SK-N-MC (cell line): ENCODE data around the gene EXO1.
"Not testable (repeated sequence)": the region's sequence is repeated elsewhere in the genome, so short reads cannot be mapped to it uniquely, and the experiment has no call there.

Source experiments
- DNase-seq: peaks from one replicate; pipeline ENCODE4 v3.0.0-alpha.2; 2011; ENCODE audit warnings: low read depth, low spot score
- H3K27ac ChIP-seq: fragments of 200-600 bp; sonication (generic); 2 replicates; pipeline ENCODE4 v1.5.1; 2016; ENCODE audit warnings: mixed run types
- H3K36me3 ChIP-seq: fragments of 200-600 bp; sonication (generic); 2 replicates; pipeline ENCODE4 v1.6.1; 2017; ENCODE audit warnings: antibody characterized with exemption, low read length, mixed read lengths; ENCODE audit not compliant: insufficient read depth
- H3K4me3 ChIP-seq: fragments of 200-600 bp; sonication (generic); 2 replicates; pipeline ENCODE4 v1.5.1; 2016
- H3K9ac ChIP-seq: fragments of 200-600 bp; sonication (generic); 2 replicates; pipeline ENCODE4 v1.8.0; 2017; ENCODE audit warnings: mixed run types, mixed read lengths; ENCODE audit not compliant: insufficient read length
- H3K9me3 ChIP-seq: fragments of 200-600 bp; sonication (generic); 2 replicates; pipeline ENCODE4 v1.6.1; 2017; ENCODE audit warnings: low read depth, mild to moderate bottlenecking, antibody characterized with exemption, low read length, moderate library complexity, mixed read lengths
- EZH2 ChIP-seq: fragments of 200-600 bp; sonication (generic); IDR thresholded peaks from one replicate; pipeline ENCODE4 v1.6.1; 2017; ENCODE audit warnings: antibody characterized with exemption
- FOXP2 ChIP-seq: optimal IDR thresholded peaks from 2 replicates; pipeline ENCODE3; 2011; ENCODE audit warnings: mild to moderate bottlenecking, moderate library complexity; ENCODE audit not compliant: insufficient read depth; ENCODE audit errors: extremely low read length, control extremely low read depth
- POLR2AphosphoS5 ChIP-seq: IDR thresholded peaks from 2 replicates; pipeline ENCODE4 v1.6.1; 2012; ENCODE audit warnings: mild to moderate bottlenecking, low read depth, low read length, borderline replicate concordance

EXO1 gene

DNA sequence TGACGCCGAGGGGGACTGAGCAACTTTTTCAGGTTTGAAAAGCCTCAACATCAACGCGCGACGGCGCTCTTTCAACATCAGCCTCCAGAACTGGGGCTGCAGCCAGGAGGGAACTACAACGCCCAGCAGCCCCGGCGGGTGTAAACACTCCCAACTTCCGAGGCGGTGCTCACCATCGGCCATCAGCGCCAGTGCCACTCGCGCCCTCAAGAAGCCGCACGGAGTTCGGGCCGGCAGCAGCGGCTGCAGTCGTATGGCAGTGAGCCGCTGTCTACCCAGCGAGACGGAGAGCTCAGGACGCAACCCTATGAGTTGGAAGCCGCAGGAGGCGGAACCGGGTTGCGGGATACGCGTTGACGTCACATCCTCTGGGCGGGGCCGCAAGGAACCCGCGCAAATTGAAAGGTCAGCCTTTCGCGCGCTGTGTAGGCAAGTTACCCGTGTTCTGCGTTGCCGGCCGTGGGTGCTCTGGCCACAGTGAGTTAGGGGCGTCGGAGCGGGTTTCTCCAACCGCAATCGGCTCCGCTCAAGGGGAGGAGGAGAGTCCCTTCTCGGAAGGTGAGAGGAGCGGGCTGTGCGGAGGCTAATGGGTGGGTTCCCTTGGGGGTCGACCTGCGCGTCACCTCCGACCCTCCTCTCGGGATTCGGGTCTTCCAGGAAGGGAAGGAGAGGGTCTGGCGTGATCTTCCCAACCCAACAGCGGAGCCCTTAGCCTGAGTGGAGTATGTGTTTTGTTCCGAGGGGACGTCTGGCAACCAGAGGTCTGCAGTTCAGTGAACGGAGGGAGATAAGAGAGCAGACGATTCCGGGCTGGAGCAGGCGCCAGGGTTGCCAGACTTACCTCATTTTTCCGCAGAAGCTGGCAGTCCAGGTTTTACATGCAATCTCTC is at the start of gene EXO1:
Gene EXO1, plus strand, starts transcription at position 409 of the 890 bp plus-strand sequence. CDS start 2,222 bp downstream, outside the sequence.
- H3K9me3 ChIP-seq: no peaks in the 10 kb centered on the region
- peak within 1 kb of the TSS; percentile 87 for H3K9ac ChIP-seq
- peak within 1 kb of the TSS; percentile 97 for H3K27ac ChIP-seq

GRCh38 chr1:241799416-241799815 is 48.6 kb upstream of the EXO1 start:
- no peak for TF ChIP-seq FOXP2
- no peak for TF ChIP-seq EZH2
- no peak for TF ChIP-seq POLR2AphosphoS5
- no peaks in the 10 kb centered on the region for H3K9me3 ChIP-seq
- DNase-seq: no peak
- H3K27ac ChIP-seq: no peak overlapping the region
- H3K9ac ChIP-seq: no peak overlapping the region
- no peaks in the 10 kb centered on the region for H3K36me3 ChIP-seq
- no peak overlapping the region for H3K4me3 ChIP-seq

More for the DNA sequence above, at the start of gene EXO1:
- peak within 1 kb of the TSS; percentile 99 for H3K4me3 ChIP-seq
- TF ChIP-seq POLR2AphosphoS5 (peak; percentile 94), EZH2 (no peak), FOXP2 (peak; percentile 83)
- H3K36me3 ChIP-seq: peaks cover 37% of the 10 kb centered on the region
- peak; percentile 56 for DNase-seq

GRCh38 chr1:241800640-241801039 is 47.4 kb upstream of the EXO1 start:
- Histone ChIP-seq H3K36me3 (no peaks in the 10 kb centered on the region), H3K27ac (no peak overlapping the region), H3K9me3 (no peaks in the 10 kb centered on the region), H3K9ac (no peak overlapping the region), H3K4me3 (no peak overlapping the region)
- no peak for DNase-seq
- no peak for TF ChIP-seq EZH2
- no peak for TF ChIP-seq FOXP2
- TF ChIP-seq POLR2AphosphoS5: no peak

DNA sequence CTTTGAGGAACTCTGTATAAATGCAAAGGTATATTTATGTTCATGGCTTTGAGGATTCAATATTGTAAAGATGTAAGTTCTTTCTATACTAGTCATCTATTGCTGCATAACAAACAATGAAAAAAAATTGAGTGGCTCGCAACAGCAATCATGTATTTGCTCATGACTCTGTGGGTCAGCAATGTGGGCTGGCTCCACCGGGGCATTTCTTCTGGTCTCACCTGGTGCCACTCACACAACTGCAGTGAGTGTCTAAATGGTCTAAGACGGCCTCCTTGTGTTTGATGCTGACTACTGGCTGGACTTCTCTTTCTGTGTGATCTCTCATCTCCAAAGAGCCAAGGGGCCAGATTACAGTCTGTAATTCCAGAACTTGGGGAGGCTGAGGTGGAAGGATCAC is 45.1 kb upstream of the EXO1 start:
- no peaks in the 10 kb centered on the region for H3K9me3 ChIP-seq
- DNase-seq: no peak
- H3K9ac ChIP-seq: no peak overlapping the region
- H3K4me3 ChIP-seq: no peak overlapping the region
- no peak for TF ChIP-seq POLR2AphosphoS5
- no peak for TF ChIP-seq EZH2
- no peak for TF ChIP-seq FOXP2
- no peak overlapping the region for H3K27ac ChIP-seq
- H3K36me3 ChIP-seq: no peaks in the 10 kb centered on the region

DNA sequence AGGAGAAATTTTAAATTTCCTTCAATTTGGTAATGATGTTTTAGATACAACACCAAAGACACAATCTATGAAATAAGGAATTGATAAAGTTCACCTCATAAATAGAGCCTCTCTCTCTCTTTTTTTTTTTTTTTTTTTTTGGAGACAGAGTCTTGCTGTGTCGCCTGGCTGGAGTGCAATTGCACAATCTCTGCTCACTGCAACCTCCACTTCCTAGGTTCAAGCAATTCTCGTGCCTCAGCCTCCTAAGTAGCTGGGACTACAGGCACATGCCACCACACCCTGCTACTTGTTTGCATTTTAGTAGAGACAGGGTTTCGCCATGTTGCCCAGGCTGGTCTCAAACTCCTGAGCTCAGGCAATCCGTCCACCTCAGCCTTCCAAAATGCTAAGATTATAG is 43.3 kb upstream of the EXO1 start:
- H3K36me3 ChIP-seq, H3K27ac ChIP-seq, H3K9me3 ChIP-seq, H3K9ac ChIP-seq, H3K4me3 ChIP-seq, DNase-seq: not testable (repeated sequence)

GRCh38 chr1:241808265-241808664 is 39.7 kb upstream of the EXO1 start:
- no peak overlapping the region for H3K4me3 ChIP-seq
- no peak for TF ChIP-seq FOXP2
- no peaks in the 10 kb centered on the region for H3K36me3 ChIP-seq
- DNase-seq: no peak
- H3K9ac ChIP-seq: no peak overlapping the region
- H3K9me3 ChIP-seq: no peaks in the 10 kb centered on the region
- H3K27ac ChIP-seq: no peak overlapping the region

DNA sequence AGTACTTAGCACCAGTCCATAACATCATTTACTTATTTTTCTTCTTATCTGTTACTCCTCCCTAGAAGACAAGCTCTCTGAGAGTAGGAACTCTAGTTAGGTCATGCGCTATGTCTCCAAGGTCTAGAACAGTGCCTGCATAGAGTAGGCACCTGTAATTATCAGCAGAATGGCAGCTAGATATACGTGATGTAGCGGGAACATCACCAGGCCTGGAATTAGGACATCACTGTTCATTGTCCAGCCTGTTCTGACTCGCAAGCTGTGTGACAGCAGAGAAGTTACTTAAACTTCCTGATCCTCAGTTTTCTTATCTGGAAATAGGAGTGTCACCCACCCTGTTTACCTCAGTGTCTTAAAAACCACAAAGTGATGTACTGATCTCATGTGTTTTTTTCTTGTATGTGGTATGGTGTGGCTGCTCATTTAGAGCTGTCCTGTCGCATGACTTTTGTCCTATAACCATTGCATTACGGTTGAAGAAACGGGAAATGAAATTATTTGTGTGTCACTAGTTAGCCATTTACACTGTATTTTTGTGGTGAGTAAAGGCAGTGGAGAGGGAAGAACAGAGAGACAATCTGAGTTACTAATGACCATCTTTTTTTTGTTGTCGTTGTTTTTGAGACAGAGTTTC is 37.1 kb upstream of the EXO1 start:
- no peak for TF ChIP-seq EZH2
- TF ChIP-seq FOXP2: no peak
- TF ChIP-seq POLR2AphosphoS5: no peak
- no peak for DNase-seq
- no peaks in the 10 kb centered on the region for H3K36me3 ChIP-seq

GRCh38 chr1:241813768-241814320 is 34.2 kb upstream of the EXO1 start:
- Histone ChIP-seq H3K4me3 (no peak overlapping the region), H3K9me3 (no peaks in the 10 kb centered on the region), H3K36me3 (no peaks in the 10 kb centered on the region), H3K9ac (no peak overlapping the region), H3K27ac (no peak overlapping the region)
- TF ChIP-seq FOXP2 (no peak), EZH2 (no peak), POLR2AphosphoS5 (no peak)
- DNase-seq: no peak

More for the DNA sequence above, 37.1 kb upstream of the EXO1 start:
- H3K9me3 ChIP-seq: no peaks in the 10 kb centered on the region
- no peak overlapping the region for H3K9ac ChIP-seq
- no peak overlapping the region for H3K4me3 ChIP-seq
- no peak overlapping the region for H3K27ac ChIP-seq
